ENCODE measurements around the gene SUMF2. TPM values are rescaled to one million over a fixed set of nuclear protein-coding genes. Genes with fewer than 3 reads are reported as not detected.

Gene SUMF2
- total and polyA plus RNA-seq, 2 experiments from 2014 or later, result 186 to 188 TPM

- in situ Hi-C loops (cut with MboI), result no loop called here
- Histone ChIP-seq H2AFZ (no peak overlapping the region), H3K27ac (no peak overlapping the region), H3K9ac (no peak overlapping the region), H3K4me2 (ENCODE audit: unreplicated experiment) (no peak overlapping the region), H3K9me3 (ENCODE audit: low read depth) (no peaks in the 10 kb centered on the region), H3K9me2 (ENCODE audit: insufficient read depth) (no peaks in the 10 kb centered on the region), H3F3A (ENCODE audit: insufficient read depth) (no peaks in the 10 kb centered on the region), H3K4me1 (ENCODE audit: insufficient read depth) (peaks cover 7% of the 10 kb centered on the region; the same call in 1 of the 2 replicates), H3K36me3 (ENCODE audit: low read depth) (no peaks in the 10 kb centered on the region; the same call in 1 of the 2 replicates), H3K79me2 (ENCODE audit: insufficient read depth) (no peaks in the 10 kb centered on the region), H3K27me3 (replicated peaks; ENCODE audit: insufficient read depth) (no peaks in the 10 kb centered on the region), H4K20me1 (ENCODE audit: insufficient read depth) (no peaks in the 10 kb centered on the region), H3K4me3 (no peak overlapping the region)
- no peak for DNase-seq
- 93 to 95% methylated on average over 25 to 29 of the region's 29 CpGs for WGBS, 2 experiments (ENCODE audit: low coverage in 1 of 2, low lambda C conversion rate in 2 of 2, missing lambda C conversion rate in 2 of 2)
- no peak for TF ChIP-seq EZH2 (IDR thresholded peaks at IDR 0.05; ENCODE audit: insufficient read depth, poor library complexity, severe bottlenecking)
- no peak for TF ChIP-seq EZH2phosphoT487 (IDR thresholded peaks at IDR 0.05; ENCODE audit: insufficient read depth, low read depth)
Measured at GRCh38 chr7:56081626-56082340, 17.7 kb downstream of the SUMF2 start.

GRCh38 chr7:56083150-56083785 is 19.2 kb downstream of the SUMF2 start:
- Histone ChIP-seq H3K9me2 (ENCODE audit: insufficient read depth) (no peaks in the 10 kb centered on the region), H3F3A (ENCODE audit: insufficient read depth) (no peaks in the 10 kb centered on the region), H3K36me3 (ENCODE audit: low read depth) (no peaks in the 10 kb centered on the region; the same call in 1 of the 2 replicates), H3K9ac (no peak overlapping the region), H3K79me2 (ENCODE audit: insufficient read depth) (no peaks in the 10 kb centered on the region), H3K27me3 (replicated peaks; ENCODE audit: insufficient read depth) (no peaks in the 10 kb centered on the region), H3K4me2 (ENCODE audit: unreplicated experiment) (no peak overlapping the region), H3K9me3 (ENCODE audit: low read depth) (no peaks in the 10 kb centered on the region), H3K27ac (no peak overlapping the region), H2AFZ (no peak overlapping the region), H3K4me1 (ENCODE audit: insufficient read depth) (peaks cover 7% of the 10 kb centered on the region; the same call in 1 of the 2 replicates), H3K4me3 (no peak overlapping the region), H4K20me1 (ENCODE audit: insufficient read depth) (no peaks in the 10 kb centered on the region)
- no peak for DNase-seq
- WGBS, 2 experiments (ENCODE audit: low coverage in 1 of 2, low lambda C conversion rate in 2 of 2, missing lambda C conversion rate in 2 of 2), result 43 to 44% methylated on average over 12 to 13 of the region's 13 CpGs
- in situ Hi-C loops (cut with MboI), result no loop called here
- no peak for TF ChIP-seq EZH2phosphoT487 (IDR thresholded peaks at IDR 0.05; ENCODE audit: insufficient read depth, low read depth)
- TF ChIP-seq EZH2 (IDR thresholded peaks at IDR 0.05; ENCODE audit: insufficient read depth, poor library complexity, severe bottlenecking), result no peak

- Histone ChIP-seq H4K20me1 (ENCODE audit: insufficient read depth) (no peaks in the 10 kb centered on the region), H2AFZ (no peak overlapping the region), H3K9me2 (ENCODE audit: insufficient read depth) (no peaks in the 10 kb centered on the region), H3K9ac (no peak overlapping the region), H3K9me3 (ENCODE audit: low read depth) (no peaks in the 10 kb centered on the region), H3K27me3 (replicated peaks; ENCODE audit: insufficient read depth) (no peaks in the 10 kb centered on the region), H3K4me3 (no peak overlapping the region), H3K27ac (no peak overlapping the region), H3F3A (ENCODE audit: insufficient read depth) (no peaks in the 10 kb centered on the region), H3K4me1 (ENCODE audit: insufficient read depth) (no peaks in the 10 kb centered on the region), H3K79me2 (ENCODE audit: insufficient read depth) (no peaks in the 10 kb centered on the region), H3K4me2 (ENCODE audit: unreplicated experiment) (no peak overlapping the region), H3K36me3 (ENCODE audit: low read depth) (no peaks in the 10 kb centered on the region)
- TF ChIP-seq EZH2phosphoT487 (IDR thresholded peaks at IDR 0.05; ENCODE audit: insufficient read depth, low read depth), result no peak
- no peak for TF ChIP-seq EZH2 (IDR thresholded peaks at IDR 0.05; ENCODE audit: insufficient read depth, poor library complexity, severe bottlenecking)
- no peak for DNase-seq
- WGBS, 2 experiments (ENCODE audit: low coverage in 1 of 2, low lambda C conversion rate in 2 of 2, missing lambda C conversion rate in 2 of 2), result 85 to 87% methylated on average over 7 of the region's 7 CpGs
- in situ Hi-C loops (cut with MboI), result no loop called here
Measured at GRCh38 chr7:56086761-56087160, 22.7 kb downstream of the SUMF2 start.

GRCh38 chr7:56087445-56087844 is 23.4 kb downstream of the SUMF2 start:
- no peaks in the 10 kb centered on the region for H3K9me3 ChIP-seq (ENCODE audit: low read depth)
- H2AFZ ChIP-seq, result no peak overlapping the region
- H3K27ac ChIP-seq, result no peak overlapping the region
- no peaks in the 10 kb centered on the region for H3K9me2 ChIP-seq (ENCODE audit: insufficient read depth)
- WGBS, 2 experiments (ENCODE audit: low coverage in 1 of 2, low lambda C conversion rate in 2 of 2, missing lambda C conversion rate in 2 of 2), result 88 to 90% methylated on average over 16 of the region's 16 CpGs
- H3F3A ChIP-seq (ENCODE audit: insufficient read depth), result peaks cover 3% of the 10 kb centered on the region; the same call in 1 of the 2 replicates
- no peaks in the 10 kb centered on the region for H3K27me3 ChIP-seq (replicated peaks; ENCODE audit: insufficient read depth)
- H3K9ac ChIP-seq, result no peak overlapping the region
- no peak for DNase-seq
- no peaks in the 10 kb centered on the region for H3K79me2 ChIP-seq (ENCODE audit: insufficient read depth)
- no peak overlapping the region for H3K4me3 ChIP-seq
- no peaks in the 10 kb centered on the region for H3K36me3 ChIP-seq (ENCODE audit: low read depth)
- in situ Hi-C loops (cut with MboI), result no loop called here
- no peak overlapping the region for H3K4me2 ChIP-seq (ENCODE audit: unreplicated experiment)
- no peaks in the 10 kb centered on the region for H4K20me1 ChIP-seq (ENCODE audit: insufficient read depth)
- peaks cover 3% of the 10 kb centered on the region for H3K4me1 ChIP-seq (ENCODE audit: insufficient read depth)
- no peak for TF ChIP-seq EZH2phosphoT487 (IDR thresholded peaks at IDR 0.05; ENCODE audit: insufficient read depth, low read depth)
- no peak for TF ChIP-seq EZH2 (IDR thresholded peaks at IDR 0.05; ENCODE audit: insufficient read depth, poor library complexity, severe bottlenecking)
